GM12878 (cell line): ENCODE data around the gene CNOT2. TPM values are rescaled to one million over a fixed set of nuclear protein-coding genes. Genes with fewer than 3 reads are reported as not detected.

Experiments used
- ATAC-seq: fragments of 200-7000 bp; cut with Tn5 transposase; 3 replicates; pipeline ENCODE4 v1.9.1; 2020; ENCODE audit warnings: mild to moderate bottlenecking, moderate library complexity
- BruUV-seq: library from RNA; stranded (reverse); fragments of 400-500 nt; replicated peaks from 2 replicates; lab custom pipeline; 2021; lab: Mats Ljungman, UMichigan
- CTCF ChIA-PET: fragments of 300-600 bp; sonication (Branson Sonifier 250); formaldehyde crosslinking; extraction: SDS; loops from one replicate; lab custom pipeline; 2021; ENCODE audit warnings: inconsistent platforms; lab: Yijun Ruan, JAX
- POLR2A ChIA-PET: fragments of 350-600 bp; formaldehyde crosslinking; extraction: SDS; loops from one replicate; lab custom pipeline; 2021; ENCODE audit warnings: inconsistent platforms; lab: Charles Lee
- RAD21 ChIA-PET: fragments of 300-600 bp; sonication (Branson Sonifier 250); formaldehyde crosslinking; loops from one replicate; lab custom pipeline; 2023; ENCODE audit warnings: antibody characterized with exemption; ENCODE audit not compliant: unreplicated experiment; lab: Charles Lee
- SMC1A ChIA-PET: fragments of 300-600 bp; sonication (Branson Sonifier 250); formaldehyde crosslinking; loops from one replicate; lab custom pipeline; 2023; ENCODE audit not compliant: unreplicated experiment, uncharacterized antibody; lab: Charles Lee
- DNase-seq: peaks from one replicate; pipeline ENCODE4 v3.0.0-alpha.2; 2011; ENCODE audit warnings: low read depth, low spot score
- FAIRE-seq: peaks from 3 replicates; lab custom pipeline; 2011; peaks lifted over from hg19 to GRCh38; lab: Jason Lieb, UNC
- H2AFZ ChIP-seq: 2 replicates; pipeline ENCODE4 v1.6.0; 2011; ENCODE audit warnings: low read depth, low read length, control low read depth; ENCODE audit not compliant: control insufficient read depth
- H3K27ac ChIP-seq: 2 replicates; pipeline ENCODE4 v1.5.1; 2011; ENCODE audit warnings: control low read depth; ENCODE audit not compliant: control insufficient read depth, insufficient read depth
- H3K27me3 ChIP-seq, 2 experiments: replicated peaks in 1 of 2; 2 replicates each; pipeline versions ENCODE4 v1.6.0 to v1.6.1; 2011; ENCODE audit warnings: low read length in 1 of 2; ENCODE audit not compliant: control insufficient read depth in 2 of 2, insufficient read depth in 2 of 2
- H3K36me3 ChIP-seq, 2 experiments: 2 replicates each; pipeline ENCODE4 v1.5.1; 2011; ENCODE audit warnings: low read length in 1 of 2; ENCODE audit not compliant: control insufficient read depth in 2 of 2, insufficient read depth in 2 of 2
- H3K4me1 ChIP-seq: 2 replicates; pipeline ENCODE4 v1.6.1; 2011; ENCODE audit warnings: mild to moderate bottlenecking, low read length, moderate library complexity, mixed read lengths; ENCODE audit not compliant: control insufficient read depth, insufficient read depth
- H3K4me2 ChIP-seq: 2 replicates; pipeline ENCODE4 v1.6.0; 2011; ENCODE audit warnings: control low read depth; ENCODE audit not compliant: control insufficient read depth, insufficient read depth
- H3K4me3 ChIP-seq: fragments of 200-600 bp; sonication (generic); 2 replicates; pipeline ENCODE4 v1.5.1; 2016
- H3K79me2 ChIP-seq: 2 replicates; pipeline ENCODE4 v1.6.0; 2011; ENCODE audit warnings: low read length; ENCODE audit not compliant: control insufficient read depth, insufficient read depth
- H3K9ac ChIP-seq: 2 replicates; pipeline ENCODE4 v1.8.0; 2011; ENCODE audit warnings: low read length, control low read depth, mixed read lengths; ENCODE audit not compliant: control insufficient read depth, insufficient read depth
- H3K9me3 ChIP-seq: replicated peaks from 3 replicates; pipeline ENCODE4 v1.5.1; 2011; ENCODE audit warnings: mild to moderate bottlenecking, low read length; ENCODE audit not compliant: control insufficient read depth, insufficient read depth
- H4K20me1 ChIP-seq: 2 replicates; pipeline ENCODE4 v1.6.0; 2011; ENCODE audit not compliant: control insufficient read depth, insufficient read depth
- CUX1 ChIP-seq: IDR thresholded peaks from 2 replicates; pipeline ENCODE4 v1.6.1; 2012; ENCODE audit warnings: improper control_type of control experiment, low read depth, low read length; ENCODE audit not compliant: insufficient replicate concordance
- HCFC1 ChIP-seq: fragments of 150-350 bp; IDR thresholded peaks from 2 replicates; pipeline ENCODE4 v1.6.1; 2014; ENCODE audit warnings: low read length
- HDGF ChIP-seq: fragments of 450-650 bp; IDR thresholded peaks from 2 replicates; pipeline ENCODE4 v1.6.1; 2016; ENCODE audit warnings: antibody characterized with exemption
- KAT2A ChIP-seq: conservative IDR thresholded peaks from 2 replicates; pipeline ENCODE4 v1.6.1; 2011; ENCODE audit warnings: low read depth, low read length; ENCODE audit not compliant: control insufficient read depth
- MXI1 ChIP-seq: fragments of 150-350 bp; IDR thresholded peaks from 2 replicates; pipeline ENCODE4 v1.6.1; 2011; ENCODE audit warnings: low read depth, mild to moderate bottlenecking, inconsistent platforms, low read length, improper control_type of control experiment
- NR2F1 ChIP-seq: fragments of 450-650 bp; conservative IDR thresholded peaks from 2 replicates; pipeline ENCODE4 v1.6.1; 2017; ENCODE audit warnings: mild to moderate bottlenecking
- POLR2AphosphoS5 ChIP-seq: IDR thresholded peaks from 2 replicates; pipeline ENCODE4 v1.6.1; 2011; ENCODE audit warnings: mild to moderate bottlenecking, low read length, inconsistent platforms
- SMAD1 ChIP-seq: fragments of 450-650 bp; IDR thresholded peaks from 2 replicates; pipeline ENCODE4 v1.6.1; 2018; ENCODE audit warnings: mild to moderate bottlenecking, low read depth; ENCODE audit not compliant: partially characterized antibody
- SPI1 ChIP-seq: IDR thresholded peaks from 2 replicates; pipeline ENCODE4 v1.6.1; 2011; ENCODE audit warnings: low read depth, mild to moderate bottlenecking, low read length, moderate library complexity, borderline replicate concordance; ENCODE audit not compliant: insufficient read depth
- TCF3 ChIP-seq: IDR thresholded peaks from 2 replicates; pipeline ENCODE4 v1.6.1; 2012; ENCODE audit warnings: low read depth, mild to moderate bottlenecking, low read length, borderline replicate concordance; ENCODE audit not compliant: insufficient read depth
- ZNF622 ChIP-seq: fragments of 450-650 bp; IDR thresholded peaks from 2 replicates; pipeline ENCODE4 v1.6.1; 2017; ENCODE audit warnings: mild to moderate bottlenecking, inconsistent platforms
- ZSCAN29 ChIP-seq: fragments of 450-650 bp; IDR thresholded peaks from 2 replicates; pipeline ENCODE4 v1.6.1; 2017; ENCODE audit warnings: mild to moderate bottlenecking, moderate library complexity
- in situ Hi-C: fragments of 300-500 bp; cut with MboI; formaldehyde crosslinking; loops from 9 replicates; pipeline ENCODE4 v1.14.3; 2018; ENCODE audit warnings: mixed read lengths
- intact Hi-C: fragments of 100-400 bp; cut with micrococcal nuclease; formaldehyde crosslinking; loops from one replicate; pipeline ENCODE4 v1.14.2; 2022; ENCODE audit not compliant: unreplicated experiment
- polyA plus RNA-seq, 11 experiments: library from polyadenylated mRNA; depleted of rRNA in 4 of 11; unstranded in 6 of 11; stranded (reverse) in 5 of 11; fragments of >200 nt; fragmentation: Nextera tagmentation in 4 of 11; fragmentation: Illumina TruSeq in 1 of 11; extraction: Ambion mirVana in 4 of 11; extraction: Trizol in 1 of 11; gene quantifications; 1 replicate in 1 of 11; 2 replicates in 10 of 11; pipeline versions ENCODE4 v1.2.1 to v1.2.3, GENCODE V29; 2011 to 2016; ENCODE audit warnings: inconsistent platforms in 2 of 11, missing spikeins in 2 of 11, low read depth in 1 of 11
- total RNA-seq, 4 experiments: library from RNA; depleted of rRNA in 3 of 4; stranded (reverse); fragments of >200 nt in 3 of 4; fragmentation: Illumina TruSeq in 1 of 4; extraction: Trizol in 1 of 4; gene quantifications; 2 replicates each; pipeline versions ENCODE4 v1.2.1 to v1.2.3, GENCODE V29; 2013 to 2021
- TF ChIP-seq, protein P1 (sequence below): fragments of 450-650 bp; IDR thresholded peaks from 2 replicates; pipeline ENCODE4 v1.6.1; 2017; ENCODE audit warnings: mild to moderate bottlenecking, moderate library complexity

CNOT2 gene
- total and polyA plus RNA-seq, 10 of the 15 experiments (the other 5 are each of a cell fraction or from before 2014, with no cell fraction given), result 37.9 to 127 (median 82.4) TPM

DNA sequence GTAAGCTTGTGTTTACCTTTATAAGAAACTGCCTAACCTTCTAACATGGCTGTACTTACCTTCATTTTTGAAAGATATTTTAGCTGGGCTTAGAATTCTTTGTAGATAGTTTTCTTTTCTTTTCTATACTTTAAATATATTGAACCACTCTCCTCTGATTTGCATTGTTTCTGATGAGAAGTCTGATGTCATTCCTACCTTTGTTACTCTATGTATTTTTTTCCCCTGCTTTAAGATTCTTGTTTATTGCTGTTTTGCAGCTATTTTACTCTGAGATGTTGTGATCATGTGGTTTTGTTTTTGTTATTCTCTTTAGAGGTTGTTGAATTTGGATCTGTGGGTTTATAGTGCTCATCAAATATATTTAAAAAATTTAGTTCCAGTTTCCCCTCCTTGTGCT lies 31.8 kb downstream of the CNOT2 start:
- CTCF ChIA-PET, result no interaction called here
- H4K20me1 ChIP-seq, result no peaks in the 10 kb centered on the region
- TF ChIP-seq, protein P1, sequence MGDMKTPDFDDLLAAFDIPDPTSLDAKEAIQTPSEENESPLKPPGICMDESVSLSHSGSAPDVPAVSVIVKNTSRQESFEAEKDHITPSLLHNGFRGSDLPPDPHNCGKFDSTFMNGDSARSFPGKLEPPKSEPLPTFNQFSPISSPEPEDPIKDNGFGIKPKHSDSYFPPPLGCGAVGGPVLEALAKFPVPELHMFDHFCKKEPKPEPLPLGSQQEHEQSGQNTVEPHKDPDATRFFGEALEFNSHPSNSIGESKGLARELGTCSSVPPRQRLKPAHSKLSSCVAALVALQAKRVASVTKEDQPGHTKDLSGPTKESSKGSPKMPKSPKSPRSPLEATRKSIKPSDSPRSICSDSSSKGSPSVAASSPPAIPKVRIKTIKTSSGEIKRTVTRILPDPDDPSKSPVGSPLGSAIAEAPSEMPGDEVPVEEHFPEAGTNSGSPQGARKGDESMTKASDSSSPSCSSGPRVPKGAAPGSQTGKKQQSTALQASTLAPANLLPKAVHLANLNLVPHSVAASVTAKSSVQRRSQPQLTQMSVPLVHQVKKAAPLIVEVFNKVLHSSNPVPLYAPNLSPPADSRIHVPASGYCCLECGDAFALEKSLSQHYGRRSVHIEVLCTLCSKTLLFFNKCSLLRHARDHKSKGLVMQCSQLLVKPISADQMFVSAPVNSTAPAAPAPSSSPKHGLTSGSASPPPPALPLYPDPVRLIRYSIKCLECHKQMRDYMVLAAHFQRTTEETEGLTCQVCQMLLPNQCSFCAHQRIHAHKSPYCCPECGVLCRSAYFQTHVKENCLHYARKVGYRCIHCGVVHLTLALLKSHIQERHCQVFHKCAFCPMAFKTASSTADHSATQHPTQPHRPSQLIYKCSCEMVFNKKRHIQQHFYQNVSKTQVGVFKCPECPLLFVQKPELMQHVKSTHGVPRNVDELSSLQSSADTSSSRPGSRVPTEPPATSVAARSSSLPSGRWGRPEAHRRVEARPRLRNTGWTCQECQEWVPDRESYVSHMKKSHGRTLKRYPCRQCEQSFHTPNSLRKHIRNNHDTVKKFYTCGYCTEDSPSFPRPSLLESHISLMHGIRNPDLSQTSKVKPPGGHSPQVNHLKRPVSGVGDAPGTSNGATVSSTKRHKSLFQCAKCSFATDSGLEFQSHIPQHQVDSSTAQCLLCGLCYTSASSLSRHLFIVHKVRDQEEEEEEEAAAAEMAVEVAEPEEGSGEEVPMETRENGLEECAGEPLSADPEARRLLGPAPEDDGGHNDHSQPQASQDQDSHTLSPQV, result no peak
- TF ChIP-seq MXI1 (no peak), SMAD1 (no peak), KAT2A (no peak), ZNF622 (no peak), TCF3 (no peak), CUX1 (no peak), HCFC1 (no peak), SPI1 (no peak), HDGF (no peak), ZSCAN29 (no peak), NR2F1 (no peak), POLR2AphosphoS5 (no peak)

More for the DNA sequence above, 31.8 kb downstream of the CNOT2 start:
- Histone ChIP-seq H3K9me3 (no peaks in the 10 kb centered on the region; the same call in 2 of the 3 replicates), H3K4me3 (no peak overlapping the region), H3K4me1 (no peaks in the 10 kb centered on the region), H3K79me2 (peaks cover 59% of the 10 kb centered on the region), H3K4me2 (no peak overlapping the region), H3K9ac (no peak overlapping the region), H3K36me3 (no peaks in the 10 kb centered on the region), H2AFZ (no peak overlapping the region), H3K27ac (no peak overlapping the region), H3K27me3 (no peaks in the 10 kb centered on the region)
- ChIA-PET RAD21 (no interaction called here), SMC1A (interaction anchor here (0.8 to 1.3 kb wide), 3 partner anchors 13 to 39 kb away, joined by 3 read pairs; no protein-coding TSS in a partner anchor), POLR2A (no interaction called here)
- ATAC-seq, result no peak
- no TSS peak for BruUV-seq
- intact Hi-C loops (no loop called here), in situ Hi-C loops (no loop called here)
- DNase-seq, result no peak
- no peak for FAIRE-seq
